ENCODE measurements around the gene SLC39A11.

DNA sequence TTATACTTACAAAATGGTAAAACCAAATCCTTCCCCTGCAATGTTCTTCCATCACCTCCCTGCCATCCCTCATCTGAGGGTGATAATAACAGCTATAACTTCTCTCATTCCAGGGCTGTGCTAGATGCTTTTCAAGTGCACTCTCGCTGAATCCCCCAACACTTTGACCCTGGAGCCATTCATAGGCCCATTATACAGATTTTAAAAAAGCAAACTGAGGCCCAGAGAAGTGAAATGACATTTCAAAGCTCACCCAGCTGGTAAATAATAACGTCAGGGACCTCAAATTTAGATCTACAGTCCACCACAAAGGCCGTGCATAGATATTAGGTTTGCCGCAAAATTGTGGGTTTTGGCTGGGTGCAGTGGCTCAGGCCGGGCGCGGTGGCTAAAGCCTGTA is 378.8 kb downstream of the SLC39A11 start:
- TF ChIP-seq, protein P1, sequence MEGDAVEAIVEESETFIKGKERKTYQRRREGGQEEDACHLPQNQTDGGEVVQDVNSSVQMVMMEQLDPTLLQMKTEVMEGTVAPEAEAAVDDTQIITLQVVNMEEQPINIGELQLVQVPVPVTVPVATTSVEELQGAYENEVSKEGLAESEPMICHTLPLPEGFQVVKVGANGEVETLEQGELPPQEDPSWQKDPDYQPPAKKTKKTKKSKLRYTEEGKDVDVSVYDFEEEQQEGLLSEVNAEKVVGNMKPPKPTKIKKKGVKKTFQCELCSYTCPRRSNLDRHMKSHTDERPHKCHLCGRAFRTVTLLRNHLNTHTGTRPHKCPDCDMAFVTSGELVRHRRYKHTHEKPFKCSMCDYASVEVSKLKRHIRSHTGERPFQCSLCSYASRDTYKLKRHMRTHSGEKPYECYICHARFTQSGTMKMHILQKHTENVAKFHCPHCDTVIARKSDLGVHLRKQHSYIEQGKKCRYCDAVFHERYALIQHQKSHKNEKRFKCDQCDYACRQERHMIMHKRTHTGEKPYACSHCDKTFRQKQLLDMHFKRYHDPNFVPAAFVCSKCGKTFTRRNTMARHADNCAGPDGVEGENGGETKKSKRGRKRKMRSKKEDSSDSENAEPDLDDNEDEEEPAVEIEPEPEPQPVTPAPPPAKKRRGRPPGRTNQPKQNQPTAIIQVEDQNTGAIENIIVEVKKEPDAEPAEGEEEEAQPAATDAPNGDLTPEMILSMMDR (IDR thresholded peaks at IDR 0.05) = no peak
- TF ChIP-seq, protein P2, sequence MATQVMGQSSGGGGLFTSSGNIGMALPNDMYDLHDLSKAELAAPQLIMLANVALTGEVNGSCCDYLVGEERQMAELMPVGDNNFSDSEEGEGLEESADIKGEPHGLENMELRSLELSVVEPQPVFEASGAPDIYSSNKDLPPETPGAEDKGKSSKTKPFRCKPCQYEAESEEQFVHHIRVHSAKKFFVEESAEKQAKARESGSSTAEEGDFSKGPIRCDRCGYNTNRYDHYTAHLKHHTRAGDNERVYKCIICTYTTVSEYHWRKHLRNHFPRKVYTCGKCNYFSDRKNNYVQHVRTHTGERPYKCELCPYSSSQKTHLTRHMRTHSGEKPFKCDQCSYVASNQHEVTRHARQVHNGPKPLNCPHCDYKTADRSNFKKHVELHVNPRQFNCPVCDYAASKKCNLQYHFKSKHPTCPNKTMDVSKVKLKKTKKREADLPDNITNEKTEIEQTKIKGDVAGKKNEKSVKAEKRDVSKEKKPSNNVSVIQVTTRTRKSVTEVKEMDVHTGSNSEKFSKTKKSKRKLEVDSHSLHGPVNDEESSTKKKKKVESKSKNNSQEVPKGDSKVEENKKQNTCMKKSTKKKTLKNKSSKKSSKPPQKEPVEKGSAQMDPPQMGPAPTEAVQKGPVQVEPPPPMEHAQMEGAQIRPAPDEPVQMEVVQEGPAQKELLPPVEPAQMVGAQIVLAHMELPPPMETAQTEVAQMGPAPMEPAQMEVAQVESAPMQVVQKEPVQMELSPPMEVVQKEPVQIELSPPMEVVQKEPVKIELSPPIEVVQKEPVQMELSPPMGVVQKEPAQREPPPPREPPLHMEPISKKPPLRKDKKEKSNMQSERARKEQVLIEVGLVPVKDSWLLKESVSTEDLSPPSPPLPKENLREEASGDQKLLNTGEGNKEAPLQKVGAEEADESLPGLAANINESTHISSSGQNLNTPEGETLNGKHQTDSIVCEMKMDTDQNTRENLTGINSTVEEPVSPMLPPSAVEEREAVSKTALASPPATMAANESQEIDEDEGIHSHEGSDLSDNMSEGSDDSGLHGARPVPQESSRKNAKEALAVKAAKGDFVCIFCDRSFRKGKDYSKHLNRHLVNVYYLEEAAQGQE (IDR thresholded peaks at IDR 0.05; ENCODE audit: insufficient read depth in 1 of 2, low read depth in 2 of 2, low read length in 1 of 2) = no peak

All from Panc1 (cell line).